HEK293 (cell line): ENCODE measurements around the gene SEMA6A.

Experiments used
- BCL11A ChIP-seq: fragments of 450-650 bp; formaldehyde crosslinking; IDR thresholded peaks from 2 replicates; pipeline ENCODE4 v1.5.1; 2016; ENCODE audit warnings: low read depth, missing biosample characterization, missing genetic modification characterization
- BCL11B ChIP-seq: fragments of 450-650 bp; formaldehyde crosslinking; IDR thresholded peaks from 2 replicates; pipeline ENCODE4 v1.5.1; 2016; ENCODE audit warnings: low read depth, missing biosample characterization, missing genetic modification characterization
- EGR2 ChIP-seq: fragments of 450-650 bp; formaldehyde crosslinking; IDR thresholded peaks from 2 replicates; pipeline ENCODE4 v1.5.1; 2016; ENCODE audit warnings: low read depth, missing biosample characterization, missing genetic modification characterization
- GLI4 ChIP-seq: fragments of 450-650 bp; formaldehyde crosslinking; IDR thresholded peaks from 2 replicates; pipeline ENCODE4 v1.5.1; 2016; ENCODE audit warnings: missing biosample characterization, missing genetic modification characterization
- INSM2 ChIP-seq: fragments of 450-650 bp; formaldehyde crosslinking; IDR thresholded peaks from 2 replicates; pipeline ENCODE4 v1.5.1; 2016; ENCODE audit warnings: missing biosample characterization, missing genetic modification characterization
- MYNN ChIP-seq: fragments of 450-650 bp; formaldehyde crosslinking; IDR thresholded peaks from 2 replicates; pipeline ENCODE4 v1.5.1; 2016; ENCODE audit warnings: missing biosample characterization, missing genetic modification characterization, borderline replicate concordance
- SCRT1 ChIP-seq: fragments of 450-650 bp; formaldehyde crosslinking; IDR thresholded peaks from 2 replicates; pipeline ENCODE4 v1.5.1; 2016; ENCODE audit warnings: missing biosample characterization, missing genetic modification characterization, borderline replicate concordance
- TCF7L2 ChIP-seq: IDR thresholded peaks from 2 replicates; pipeline ENCODE4 v1.6.1; 2011; ENCODE audit warnings: low read depth, mild to moderate bottlenecking, inconsistent platforms, low read length, moderate library complexity, borderline replicate concordance
- TRIM28 ChIP-seq: IDR thresholded peaks from 2 replicates; pipeline ENCODE4 v1.6.1; 2011; ENCODE audit warnings: low read length, control low read depth, borderline replicate concordance
- ZBTB1 ChIP-seq: fragments of 450-650 bp; formaldehyde crosslinking; IDR thresholded peaks from 2 replicates; pipeline ENCODE4 v1.5.1; 2016; ENCODE audit warnings: missing biosample characterization, missing genetic modification characterization
- ZBTB20 ChIP-seq: fragments of 450-650 bp; formaldehyde crosslinking; IDR thresholded peaks from 2 replicates; pipeline ENCODE4 v1.5.1; 2016; ENCODE audit warnings: missing biosample characterization, missing genetic modification characterization
- ZBTB44 ChIP-seq: fragments of 450-650 bp; IDR thresholded peaks from 2 replicates; pipeline ENCODE4 v1.5.1; 2018; ENCODE audit warnings: missing biosample characterization, mild to moderate bottlenecking, missing genetic modification characterization
- ZNF155 ChIP-seq: fragments of 450-650 bp; formaldehyde crosslinking; IDR thresholded peaks from 2 replicates; pipeline ENCODE4 v1.5.1; 2016; ENCODE audit warnings: missing biosample characterization, missing genetic modification characterization
- ZNF16 ChIP-seq: fragments of 450-650 bp; formaldehyde crosslinking; IDR thresholded peaks from 2 replicates; pipeline ENCODE4 v1.5.1; 2016; ENCODE audit warnings: low read depth, missing biosample characterization, missing genetic modification characterization
- ZNF324 ChIP-seq: fragments of 450-650 bp; formaldehyde crosslinking; IDR thresholded peaks from 2 replicates; pipeline ENCODE4 v1.5.1; 2016; ENCODE audit warnings: missing biosample characterization, missing genetic modification characterization
- ZNF335 ChIP-seq: fragments of 450-650 bp; formaldehyde crosslinking; conservative IDR thresholded peaks from 2 replicates; pipeline ENCODE4 v1.5.1; 2016; ENCODE audit warnings: missing biosample characterization, missing genetic modification characterization
- ZNF366 ChIP-seq: fragments of 450-650 bp; formaldehyde crosslinking; conservative IDR thresholded peaks from 2 replicates; pipeline ENCODE4 v1.5.1; 2016; ENCODE audit warnings: missing biosample characterization, missing genetic modification characterization
- ZNF391 ChIP-seq: fragments of 450-650 bp; formaldehyde crosslinking; IDR thresholded peaks from 2 replicates; pipeline ENCODE4 v1.5.1; 2016; ENCODE audit warnings: low read depth, missing biosample characterization, missing genetic modification characterization, borderline replicate concordance
- ZNF404 ChIP-seq: fragments of 450-650 bp; formaldehyde crosslinking; IDR thresholded peaks from 2 replicates; pipeline ENCODE4 v1.5.1; 2017; ENCODE audit warnings: missing biosample characterization, missing genetic modification characterization
- ZNF416 ChIP-seq: fragments of 450-650 bp; formaldehyde crosslinking; IDR thresholded peaks from 2 replicates; pipeline ENCODE4 v1.5.1; 2016; ENCODE audit warnings: missing biosample characterization, missing genetic modification characterization
- ZNF449 ChIP-seq: fragments of 450-650 bp; formaldehyde crosslinking; IDR thresholded peaks from 2 replicates; pipeline ENCODE4 v1.5.1; 2017; ENCODE audit warnings: missing biosample characterization, mild to moderate bottlenecking, missing genetic modification characterization, moderate library complexity
- ZNF488 ChIP-seq: fragments of 450-650 bp; formaldehyde crosslinking; IDR thresholded peaks from 2 replicates; pipeline ENCODE4 v1.5.1; 2016; ENCODE audit warnings: missing biosample characterization, missing genetic modification characterization
- ZNF510 ChIP-seq: fragments of 450-650 bp; formaldehyde crosslinking; IDR thresholded peaks from 2 replicates; pipeline ENCODE4 v1.5.1; 2018; ENCODE audit warnings: mild to moderate bottlenecking, missing genetic modification characterization, missing biosample characterization; ENCODE audit not compliant: insufficient replicate concordance
- ZNF513 ChIP-seq: fragments of 450-650 bp; IDR thresholded peaks from 2 replicates; pipeline ENCODE4 v1.5.1; 2018; ENCODE audit warnings: missing biosample characterization, missing genetic modification characterization
- ZNF580 ChIP-seq: fragments of 450-650 bp; formaldehyde crosslinking; IDR thresholded peaks from 2 replicates; pipeline ENCODE4 v1.5.1; 2016; ENCODE audit warnings: missing biosample characterization, missing genetic modification characterization
- ZNF596 ChIP-seq: fragments of 450-650 bp; IDR thresholded peaks from 2 replicates; pipeline ENCODE4 v1.5.0; 2018; ENCODE audit warnings: missing biosample characterization, mild to moderate bottlenecking, missing genetic modification characterization, moderate library complexity
- ZNF639 ChIP-seq: fragments of 450-650 bp; formaldehyde crosslinking; IDR thresholded peaks from 2 replicates; pipeline ENCODE4 v1.5.1; 2016; ENCODE audit warnings: missing biosample characterization, missing genetic modification characterization
- ZNF701 ChIP-seq: fragments of 450-650 bp; formaldehyde crosslinking; IDR thresholded peaks from 2 replicates; pipeline ENCODE4 v1.5.1; 2016; ENCODE audit warnings: missing biosample characterization, missing genetic modification characterization

The SEMA6A gene

GRCh38 chr5:116573702-116574366 is 789 bp downstream of the SEMA6A start (continued):
- TF ChIP-seq ZNF596 (tag by site-specific recombination) (no peak), ZNF324 (tag by site-specific recombination) (no peak), ZNF449 (tag by site-specific recombination) (no peak), INSM2 (tag by site-specific recombination) (no peak), ZNF416 (tag by site-specific recombination) (no peak), BCL11B (0 out of 2 replicates have a peak, but pooled peaks have one; percentile 45), ZNF391 (tag by site-specific recombination) (no peak), ZNF16 (tag by site-specific recombination) (no peak), ZNF404 (tag by site-specific recombination) (no peak), ZBTB20 (tag by site-specific recombination) (peak; percentile 93), ZBTB44 (tag by site-specific recombination) (no peak), BCL11A (tag by site-specific recombination) (no peak), ZNF510 (tag by site-specific recombination) (no peak), EGR2 (tag by site-specific recombination) (no peak), ZNF701 (tag by site-specific recombination) (no peak), ZNF513 (tag by site-specific recombination) (no peak), GLI4 (no peak; the same call in 1 of the 2 replicates), SCRT1 (tag by site-specific recombination) (no peak), ZNF580 (tag by site-specific recombination) (no peak), ZBTB1 (tag by site-specific recombination) (no peak), TCF7L2 (no peak), ZNF366 (tag by site-specific recombination) (no peak), ZNF155 (tag by site-specific recombination) (no peak), ZNF639 (tag by site-specific recombination) (no peak), ZNF335 (tag by site-specific recombination) (peak; percentile 97), TRIM28 (no peak), ZNF488 (tag by site-specific recombination) (no peak), MYNN (tag by site-specific recombination) (no peak)
